CD14-positive monocyte (primary cell): ENCODE data around the gene UBL3. TPM values are rescaled to one million over a fixed set of nuclear protein-coding genes. Genes with fewer than 3 reads are reported as not detected.

Experiments
- DNase-seq, 3 donors: peaks; one replicate each; pipeline ENCODE4 v3.0.0-alpha.2; 2011 to 2022
- H2AFZ ChIP-seq: 2 replicates; pipeline ENCODE4 v1.6.0; 2012; ENCODE audit warnings: mild to moderate bottlenecking, low read depth, low read length, inconsistent platforms; ENCODE audit not compliant: insufficient read depth, poor library complexity, severe bottlenecking
- H3K27ac ChIP-seq, 2 donors: 1 replicate in 1 of 2; 2 replicates in 1 of 2; pipeline ENCODE4 v1.5.1; 2012 to 2013; ENCODE audit warnings: low read length in 2 of 2, control low read depth in 1 of 2, inconsistent platforms in 1 of 2, low read depth in 1 of 2, mild to moderate bottlenecking in 1 of 2
- H3K27me3 ChIP-seq, 2 donors: one replicate each; pipeline versions ENCODE4 v1.6.0 to v1.6.1; 2011 to 2013; ENCODE audit warnings: low read length in 2 of 2; ENCODE audit not compliant: control insufficient read depth in 2 of 2, insufficient read depth in 2 of 2
- H3K36me3 ChIP-seq, 2 donors: replicated peaks in 1 of 2; 1 replicate in 1 of 2; 2 replicates in 1 of 2; pipeline versions ENCODE4 v1.5.1 to v1.6.1; 2012 to 2013; ENCODE audit warnings: low read length in 2 of 2, control low read depth in 1 of 2, inconsistent platforms in 1 of 2, mild to moderate bottlenecking in 1 of 2; ENCODE audit not compliant: insufficient read depth in 2 of 2, control insufficient read depth in 1 of 2
- H3K4me1 ChIP-seq, 2 donors: 1 replicate in 1 of 2; 2 replicates in 1 of 2; pipeline versions ENCODE4 v1.5.1 to v1.6.1; 2012 to 2013; ENCODE audit warnings: low read length in 2 of 2, control low read depth in 1 of 2, inconsistent platforms in 1 of 2, mild to moderate bottlenecking in 1 of 2, moderate library complexity in 1 of 2; ENCODE audit not compliant: insufficient read depth in 2 of 2, control insufficient read depth in 1 of 2
- H3K4me2 ChIP-seq: replicated peaks from 2 replicates; pipeline ENCODE3; 2012; ENCODE audit warnings: low read length, moderate library complexity, mild to moderate bottlenecking; ENCODE audit not compliant: poor library complexity, severe bottlenecking; ENCODE audit errors: extremely low read depth
- H3K4me3 ChIP-seq, 3 experiments: fragments of 200-600 bp in 1 of 3; sonication (generic) in 1 of 3; replicated peaks in 1 of 3; 1 replicate in 2 of 3; 2 replicates in 1 of 3; pipeline ENCODE4 v1.5.1; 2011 to 2013; ENCODE audit warnings: low read length in 3 of 3, mild to moderate bottlenecking in 3 of 3, control low read depth in 2 of 3, low read depth in 2 of 3, inconsistent platforms in 1 of 3, moderate library complexity in 1 of 3
- H3K79me2 ChIP-seq: 2 replicates; pipeline ENCODE4 v1.6.0; 2012; ENCODE audit warnings: mild to moderate bottlenecking, control low read depth, inconsistent platforms, low read length, moderate library complexity; ENCODE audit not compliant: insufficient read depth
- H3K9ac ChIP-seq: 2 replicates; pipeline ENCODE4 v1.6.0; 2017; ENCODE audit warnings: low read length, mild to moderate bottlenecking; ENCODE audit not compliant: insufficient read depth, poor library complexity, severe bottlenecking
- H3K9me3 ChIP-seq, 2 donors: replicated peaks in 1 of 2; 1 replicate in 1 of 2; 2 replicates in 1 of 2; pipeline versions ENCODE4 v1.5.1 to v1.6.1; 2012 to 2013; ENCODE audit warnings: low read length in 2 of 2, control low read depth in 1 of 2; ENCODE audit not compliant: control insufficient read depth in 1 of 2, insufficient read depth in 1 of 2
- H4K20me1 ChIP-seq: 2 replicates; pipeline ENCODE4 v1.6.0; 2012; ENCODE audit warnings: mild to moderate bottlenecking, low read length, control low read depth, moderate library complexity; ENCODE audit not compliant: insufficient read depth
- H3K27ac Mint-ChIP-seq, 7 donors: one replicate each; pipeline ENCODE4 v1.8.0; 2020; ENCODE audit warnings: mild to moderate bottlenecking in 7 of 7, mixed read lengths in 7 of 7, moderate library complexity in 6 of 7, inconsistent platforms in 2 of 7
- H3K27me3 Mint-ChIP-seq, 3 donors: one replicate each; pipeline ENCODE4 v1.8.0; 2021 to 2022; ENCODE audit warnings: low read depth in 3 of 3, mild to moderate bottlenecking in 3 of 3, mixed read lengths in 3 of 3, moderate library complexity in 3 of 3, inconsistent platforms in 1 of 3
- H3K36me3 Mint-ChIP-seq, 2 donors: one replicate each; pipeline ENCODE4 v1.8.0; 2020; ENCODE audit warnings: mixed read lengths in 2 of 2, inconsistent platforms in 1 of 2, mild to moderate bottlenecking in 1 of 2
- H3K4me1 Mint-ChIP-seq: one replicate; pipeline ENCODE4 v1.8.0; 2020; ENCODE audit warnings: mild to moderate bottlenecking, mixed read lengths
- H3K4me3 Mint-ChIP-seq, 2 donors: one replicate each; pipeline ENCODE4 v1.8.0; 2020; ENCODE audit warnings: mild to moderate bottlenecking in 2 of 2, mixed read lengths in 2 of 2, moderate library complexity in 1 of 2
- H3K9me3 Mint-ChIP-seq, 7 donors: one replicate each; pipeline ENCODE4 v1.8.0; 2020 to 2022; ENCODE audit warnings: mixed read lengths in 7 of 7, mild to moderate bottlenecking in 6 of 7, moderate library complexity in 6 of 7, inconsistent platforms in 2 of 7
- CTCF ChIP-seq: fragments of 200-600 bp; IDR thresholded peaks from one replicate; pipeline ENCODE4 v1.8.0; 2022; ENCODE audit warnings: antibody characterized with exemption, mild to moderate bottlenecking
- WGBS: methylation state at CpG from one replicate; pipeline ENCODE4 v1.1.5; 2013; ENCODE audit warnings: missing lambda C conversion rate; ENCODE audit not compliant: insufficient coverage; 5-methylcytosine and 5-hydroxymethylcytosine counted together
- intact Hi-C, 2 donors: fragments of 100-400 bp; cut with micrococcal nuclease; formaldehyde crosslinking; loops; one replicate each; pipeline versions ENCODE4 v1.15.0 to v1.15.1; 2023
- polyA plus RNA-seq, 3 donors: library from polyadenylated mRNA; depleted of rRNA in 1 of 3; unstranded in 2 of 3; stranded (reverse) in 1 of 3; fragments of 300-500 nt in 2 of 3; fragments of >200 nt in 1 of 3; fragmentation: Illumina TruSeq in 2 of 3; gene quantifications; 1 replicate in 2 of 3; 2 replicates in 1 of 3; pipeline ENCODE4 v1.2.3, GENCODE V29; 2012 to 2021

Gene UBL3
- polyA plus RNA-seq, 3 donors: 13.0 to 32.3 (median 28.2) TPM

- Histone ChIP-seq H3K4me1 (peaks cover 0 to 4% of the 10 kb centered on the region in 2 donors), H3K4me2 (no peak overlapping the region), H3K27me3 (no peaks in the 10 kb centered on the region), H3K9ac (no peak overlapping the region), H4K20me1 (peaks cover 99% of the 10 kb centered on the region), H3K79me2 (peaks cover 91% of the 10 kb centered on the region), H3K27ac (no peak overlapping the region), H2AFZ (no peak overlapping the region), H3K9me3 (no peaks in the 10 kb centered on the region), H3K4me3 (no peak overlapping the region), H3K36me3 (no peaks in the 10 kb centered on the region)
- intact Hi-C loops: loop anchor here (10.0 kb wide), 3 partner anchors 336 to 774 kb away; partner anchors contain the start of genes KATNAL1 (in 1 of the 2) and USPL1 (in 1 of the 2)
- Mint-ChIP-seq H3K36me3 (no peaks in the 10 kb centered on the region), H3K9me3 (no peaks in the 10 kb centered on the region), H3K27ac (no peak overlapping the region), H3K4me1 (peaks cover 21% of the 10 kb centered on the region), H3K4me3 (no peak overlapping the region), H3K27me3 (peaks cover 0 to 2% (median 0%) of the 10 kb centered on the region in 3 donors)
- TF ChIP-seq CTCF: no peak
- no CpG with 5 or more reads among the region's 3 CpGs for WGBS
- no peak for DNase-seq
These were observed 9.8 kb downstream of the UBL3 start for GRCh38 chr13:29840585-29840984.

DNA sequence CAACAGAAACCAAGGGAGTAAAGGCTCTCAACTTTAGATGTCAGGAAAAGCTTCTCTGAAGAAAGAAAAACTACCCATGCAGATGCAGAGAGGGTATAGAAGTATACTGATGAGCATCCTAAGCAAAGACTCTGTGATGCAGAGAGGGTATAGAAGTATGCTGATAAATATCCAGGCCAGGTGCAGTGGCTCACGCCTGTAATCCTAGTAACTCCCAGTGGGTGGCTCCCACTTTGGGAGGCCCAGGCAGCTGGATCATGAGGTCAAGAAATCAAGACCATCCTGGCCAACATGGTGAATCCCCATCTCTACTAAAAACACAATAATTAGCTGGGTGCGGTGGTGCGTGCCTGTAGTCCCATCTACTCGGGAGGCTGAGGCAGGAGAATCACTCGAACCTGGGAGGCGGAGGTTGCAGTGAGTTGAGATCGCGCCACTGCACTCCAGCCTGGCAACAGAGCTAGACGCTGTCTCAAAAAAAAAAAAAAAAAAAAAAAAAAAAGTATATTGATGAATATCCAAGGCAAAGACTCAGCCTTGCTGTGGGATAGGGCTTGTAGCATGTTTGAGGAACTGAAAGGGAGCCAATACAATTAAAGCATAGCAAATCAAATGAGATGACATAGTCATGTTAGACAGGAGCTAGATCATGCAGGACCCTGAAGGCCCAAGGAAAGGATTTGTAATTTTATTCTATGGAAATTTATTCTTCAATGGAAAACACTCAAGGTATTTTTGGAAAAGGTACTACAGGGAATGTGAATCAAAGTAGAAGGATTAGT, 14.9 kb downstream of the UBL3 start:
- no peak for TF ChIP-seq CTCF
- Mint-ChIP-seq H3K4me1 (no peaks in the 10 kb centered on the region), H3K9me3 (peaks cover 0 to 5% (median 0%) of the 10 kb centered on the region in 7 donors), H3K36me3 (peaks cover 6 to 13% of the 10 kb centered on the region in 2 donors), H3K27me3 (peaks cover 0 to 2% (median 0%) of the 10 kb centered on the region in 3 donors), H3K27ac (peak overlapping the region in 1 of 7 donors; percentile 32), H3K4me3 (no peak overlapping the region)
- no peak overlapping the region for H2AFZ ChIP-seq
- H3K4me2 ChIP-seq: no peak overlapping the region
- H4K20me1 ChIP-seq: peaks cover 99% of the 10 kb centered on the region
- H3K36me3 ChIP-seq: no peaks in the 10 kb centered on the region
- H3K4me1 ChIP-seq: no peaks in the 10 kb centered on the region
- H3K27ac ChIP-seq: no peak overlapping the region
- H3K4me3 ChIP-seq: no peak overlapping the region
- H3K9me3 ChIP-seq: no peaks in the 10 kb centered on the region
- intact Hi-C loops: no loop called here
- DNase-seq: no peak
- no peaks in the 10 kb centered on the region for H3K27me3 ChIP-seq
- WGBS: 100% methylated on average over 4 of the region's 9 CpGs
- H3K9ac ChIP-seq: no peak overlapping the region
- H3K79me2 ChIP-seq: peaks cover 80% of the 10 kb centered on the region
